Brain microvascular endothelial cell (primary cell): ENCODE data around the gene PPP1R36.

Experiments used
- DNase-seq: peaks from one replicate; pipeline ENCODE4 v3.0.0-alpha.2; 2020
- H3K27ac ChIP-seq: fragments of 250-450 bp; sonication (Bioruptor Pico); 2 replicates; pipeline ENCODE4 v1.5.1; 2020; ENCODE audit warnings: mild to moderate bottlenecking, moderate library complexity
- H3K27me3 ChIP-seq: fragments of 250-450 bp; sonication (Bioruptor Pico); replicated peaks from 2 replicates; pipeline ENCODE4 v1.5.1; 2020; ENCODE audit warnings: mild to moderate bottlenecking
- H3K36me3 ChIP-seq: fragments of 250-450 bp; sonication (Bioruptor Pico); replicated peaks from 2 replicates; pipeline ENCODE4 v1.5.1; 2020; ENCODE audit warnings: mild to moderate bottlenecking
- H3K4me3 ChIP-seq: 2 replicates; pipeline ENCODE4 v1.5.1; 2011; ENCODE audit warnings: low read depth, mild to moderate bottlenecking, control low read depth, low read length, moderate library complexity
- CTCF ChIP-seq: IDR thresholded peaks from 2 replicates; pipeline ENCODE4 v1.5.1; 2011; ENCODE audit warnings: low read depth, mild to moderate bottlenecking, moderate library complexity, low read length, control low read depth, inconsistent platforms; ENCODE audit errors: missing control alignments
- in situ Hi-C: cut with HindIII; loops from 2 replicates; pipeline ENCODE4 v1.10.0; 2017; ENCODE audit warnings: low sequenced_read_pairs, low pct_ligation_motif_present

PPP1R36 gene

GRCh38 chr14:64610049-64610746 lies 60.4 kb downstream of the PPP1R36 start:
- Histone ChIP-seq H3K4me3 (no peak overlapping the region), H3K27ac (no peak overlapping the region), H3K27me3 (no peaks in the 10 kb centered on the region), H3K36me3 (no peaks in the 10 kb centered on the region)
- DNase-seq: no peak
- in situ Hi-C loops: no loop called here
- TF ChIP-seq CTCF: no peak

DNA sequence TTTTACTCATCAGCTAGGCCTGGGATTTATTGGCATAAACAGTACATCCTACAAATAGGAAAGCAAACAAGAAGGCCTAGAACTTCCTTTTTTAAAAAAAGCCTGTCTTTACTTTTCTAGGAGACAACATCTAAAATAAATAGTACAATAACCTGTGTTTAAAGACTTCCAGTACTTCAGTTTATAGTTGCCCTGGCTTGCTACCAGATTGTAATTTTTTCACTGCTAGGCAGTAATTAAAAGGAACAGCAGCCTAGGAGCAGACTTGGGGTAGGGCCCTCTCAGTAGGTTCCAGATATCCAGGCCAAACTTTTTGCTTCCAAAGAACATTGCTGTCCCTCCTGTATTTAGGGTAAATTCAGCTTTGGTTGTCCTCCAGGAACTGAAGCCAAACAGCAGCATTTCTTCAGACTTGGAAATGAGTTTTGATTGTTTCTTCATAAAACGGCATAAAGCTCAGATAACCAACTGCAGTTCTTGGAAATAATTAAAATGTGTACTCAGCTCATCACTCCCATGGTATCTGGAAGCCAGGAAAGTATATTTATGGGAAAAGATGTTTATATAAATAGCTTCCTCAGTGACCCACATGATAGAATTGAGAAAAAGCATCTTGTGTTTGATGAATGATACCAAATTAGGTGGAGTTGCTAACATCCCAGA lies 61.7 kb downstream of the PPP1R36 start:
- in situ Hi-C loops: no loop called here
- H3K27me3 ChIP-seq: no peaks in the 10 kb centered on the region
- no peaks in the 10 kb centered on the region for H3K36me3 ChIP-seq
- peak overlapping the region; percentile 25 for H3K27ac ChIP-seq
- no peak overlapping the region for H3K4me3 ChIP-seq
- no peak for TF ChIP-seq CTCF
- DNase-seq: no peak

DNA sequence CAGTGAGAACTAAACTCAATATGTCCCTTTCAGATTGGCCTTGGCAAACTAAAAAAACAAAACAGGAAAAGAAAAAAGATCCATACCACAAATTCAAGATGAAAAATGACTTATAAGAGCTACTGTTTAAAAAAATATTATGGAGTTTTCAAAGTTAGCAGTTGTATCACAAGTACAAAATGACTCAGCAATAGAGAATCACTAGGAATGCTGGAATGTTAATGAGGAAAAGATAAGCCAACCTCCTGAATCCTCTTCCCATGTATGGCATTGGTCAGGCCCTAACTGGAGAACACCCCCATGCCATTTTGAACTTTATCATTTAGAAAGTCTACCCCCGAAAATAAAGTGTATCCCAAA lies 62.2 kb downstream of the PPP1R36 start:
- peak overlapping the region; percentile 25 for H3K27ac ChIP-seq
- no peak overlapping the region for H3K4me3 ChIP-seq
- peak; percentile 22 for DNase-seq
- no peak for TF ChIP-seq CTCF
- no peaks in the 10 kb centered on the region for H3K27me3 ChIP-seq
- in situ Hi-C loops: no loop called here
- no peaks in the 10 kb centered on the region for H3K36me3 ChIP-seq

DNA sequence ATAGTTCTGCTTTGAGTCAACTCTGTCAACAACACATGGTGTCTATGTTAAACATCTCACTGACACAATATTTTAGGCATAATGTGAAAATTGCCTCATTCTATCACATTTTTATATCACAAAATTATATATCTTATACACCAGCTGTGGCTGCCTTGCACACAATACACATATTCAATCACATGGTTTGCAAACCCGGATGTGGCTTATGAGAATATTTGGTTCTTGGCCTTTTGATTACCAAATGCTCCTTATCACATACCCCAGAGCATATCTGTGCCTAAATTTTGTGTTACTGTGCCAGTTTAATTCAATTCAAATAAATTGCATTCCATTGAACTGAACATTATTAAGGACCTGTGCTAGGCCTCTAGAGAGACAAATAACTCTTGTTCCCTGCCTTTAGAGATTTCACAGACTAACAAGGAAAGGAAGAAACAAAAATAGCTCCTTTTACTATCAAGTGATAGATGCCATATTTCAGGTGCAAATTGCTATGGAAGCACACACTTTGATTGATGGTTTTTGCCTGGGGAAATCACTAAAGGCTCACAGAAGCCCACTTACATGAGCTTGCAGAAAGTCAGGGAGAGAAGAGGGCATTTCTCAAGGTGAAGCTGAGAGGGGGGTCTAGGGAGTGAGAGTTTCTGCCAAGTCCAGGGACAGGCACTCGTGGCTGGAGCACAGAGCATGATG lies 63.4 kb downstream of the PPP1R36 start:
- in situ Hi-C loops: no loop called here
- no peak for DNase-seq
- no peak overlapping the region for H3K4me3 ChIP-seq
- no peak for TF ChIP-seq CTCF
- no peak overlapping the region for H3K27ac ChIP-seq
- H3K36me3 ChIP-seq: no peaks in the 10 kb centered on the region
- no peaks in the 10 kb centered on the region for H3K27me3 ChIP-seq

- Histone ChIP-seq H3K4me3 (no peak overlapping the region), H3K27ac (no peak overlapping the region), H3K27me3 (no peaks in the 10 kb centered on the region), H3K36me3 (no peaks in the 10 kb centered on the region)
- in situ Hi-C loops: no loop called here
- TF ChIP-seq CTCF: no peak
- no peak for DNase-seq
Observed at GRCh38 chr14:64614166-64614565, 64.4 kb downstream of the PPP1R36 start.
